ENCODE results near the gene LYPD6B.

Gene LYPD6B

DNA sequence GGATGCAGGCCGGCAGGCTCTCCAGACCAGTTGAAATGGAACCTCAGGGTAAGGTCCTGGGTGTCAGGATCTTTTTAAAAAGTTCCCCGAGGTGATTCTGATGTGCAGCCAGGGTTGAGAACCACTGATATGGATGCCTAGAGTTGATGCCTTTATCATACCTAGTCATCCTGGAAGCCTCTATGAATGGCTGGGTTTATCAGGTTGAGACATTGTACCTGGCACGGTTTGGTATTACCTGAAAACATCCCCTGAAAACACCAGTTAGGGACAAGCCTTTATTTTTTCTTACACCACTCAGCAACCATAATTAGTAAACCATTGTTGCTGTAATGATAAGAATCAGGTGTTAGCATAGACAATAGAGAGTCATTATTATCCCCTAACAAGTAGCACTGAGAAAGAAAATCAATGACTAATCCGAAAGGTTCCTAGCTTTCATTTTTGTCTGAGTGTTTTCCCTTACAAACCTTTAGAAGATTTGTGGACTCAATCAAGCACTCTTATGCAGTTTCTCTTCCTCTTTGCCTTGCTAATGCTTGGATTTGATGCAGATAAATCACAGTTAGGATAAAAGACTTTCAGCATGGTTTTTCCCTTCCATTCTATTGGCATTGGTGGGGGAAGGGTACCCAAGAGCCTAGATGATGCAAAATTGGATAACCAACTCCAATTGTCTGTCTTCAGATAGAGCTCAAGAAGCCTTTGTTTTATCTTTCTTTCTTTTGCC is 175.4 kb downstream of the LYPD6B start:
- H3K27me3 ChIP-seq (ENCODE audit: insufficient read depth, poor library complexity, severe bottlenecking): peaks cover 6% of the 10 kb centered on the region
- TF ChIP-seq, protein P1, sequence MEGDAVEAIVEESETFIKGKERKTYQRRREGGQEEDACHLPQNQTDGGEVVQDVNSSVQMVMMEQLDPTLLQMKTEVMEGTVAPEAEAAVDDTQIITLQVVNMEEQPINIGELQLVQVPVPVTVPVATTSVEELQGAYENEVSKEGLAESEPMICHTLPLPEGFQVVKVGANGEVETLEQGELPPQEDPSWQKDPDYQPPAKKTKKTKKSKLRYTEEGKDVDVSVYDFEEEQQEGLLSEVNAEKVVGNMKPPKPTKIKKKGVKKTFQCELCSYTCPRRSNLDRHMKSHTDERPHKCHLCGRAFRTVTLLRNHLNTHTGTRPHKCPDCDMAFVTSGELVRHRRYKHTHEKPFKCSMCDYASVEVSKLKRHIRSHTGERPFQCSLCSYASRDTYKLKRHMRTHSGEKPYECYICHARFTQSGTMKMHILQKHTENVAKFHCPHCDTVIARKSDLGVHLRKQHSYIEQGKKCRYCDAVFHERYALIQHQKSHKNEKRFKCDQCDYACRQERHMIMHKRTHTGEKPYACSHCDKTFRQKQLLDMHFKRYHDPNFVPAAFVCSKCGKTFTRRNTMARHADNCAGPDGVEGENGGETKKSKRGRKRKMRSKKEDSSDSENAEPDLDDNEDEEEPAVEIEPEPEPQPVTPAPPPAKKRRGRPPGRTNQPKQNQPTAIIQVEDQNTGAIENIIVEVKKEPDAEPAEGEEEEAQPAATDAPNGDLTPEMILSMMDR (IDR thresholded peaks at IDR 0.05; ENCODE audit: insufficient read depth, low read length): no peak
- H3K27ac ChIP-seq (replicated peaks): no peak overlapping the region
- DNase-seq (ENCODE audit: low read depth in 1 of 2, low spot score in 1 of 2): no peak
- no peak overlapping the region for H3K4me3 ChIP-seq (replicated peaks; ENCODE audit: insufficient read depth, low read length)

DNA sequence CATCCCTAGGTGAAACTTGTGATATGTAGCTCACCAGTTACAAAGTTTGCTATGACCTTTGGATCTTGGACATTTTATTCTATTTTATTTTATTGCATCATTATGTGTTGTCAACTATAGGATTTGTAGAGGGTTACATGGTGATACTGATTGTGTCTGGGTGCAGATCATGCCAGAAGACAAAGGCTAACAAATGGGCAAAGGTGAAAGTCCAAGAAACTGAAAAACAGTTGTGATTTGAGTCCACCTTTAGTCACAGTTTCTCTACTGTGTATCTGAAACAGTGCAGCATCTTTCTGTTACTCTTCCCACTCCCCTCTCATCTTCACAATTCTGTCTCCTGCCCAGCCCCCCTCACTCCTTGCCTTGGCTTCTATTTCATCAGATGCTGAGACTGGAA is 180.0 kb downstream of the LYPD6B start:
- Histone ChIP-seq H3K4me3 (replicated peaks; ENCODE audit: insufficient read depth, low read length) (no peak overlapping the region), H3K27ac (replicated peaks) (no peak overlapping the region), H3K27me3 (ENCODE audit: insufficient read depth, poor library complexity, severe bottlenecking) (peaks cover 10% of the 10 kb centered on the region)
- TF ChIP-seq, protein P1 (IDR thresholded peaks at IDR 0.05; ENCODE audit: insufficient read depth, low read length): no peak
- no peak for TF ChIP-seq SPI1 (IDR thresholded peaks at IDR 0.05; ENCODE audit: borderline replicate concordance, low read depth)
- TF ChIP-seq REST (IDR thresholded peaks at IDR 0.05; ENCODE audit: insufficient replicate concordance, low read depth): no peak
- no peak for TF ChIP-seq GABPA (IDR thresholded peaks at IDR 0.05; ENCODE audit: low read depth)
- no peak for DNase-seq (ENCODE audit: low read depth in 1 of 2, low spot score in 1 of 2)

- no peak overlapping the region for H3K4me3 ChIP-seq (replicated peaks; ENCODE audit: insufficient read depth, low read length)
- peaks cover 10% of the 10 kb centered on the region for H3K27me3 ChIP-seq (ENCODE audit: insufficient read depth, poor library complexity, severe bottlenecking)
- TF ChIP-seq GABPA (IDR thresholded peaks at IDR 0.05; ENCODE audit: low read depth): no peak
- no peak for TF ChIP-seq POLR2AphosphoS5 (IDR thresholded peaks at IDR 0.05; ENCODE audit: low read depth)
- TF ChIP-seq SPI1 (IDR thresholded peaks at IDR 0.05; ENCODE audit: borderline replicate concordance, low read depth): no peak
- TF ChIP-seq, protein P1 (IDR thresholded peaks at IDR 0.05; ENCODE audit: insufficient read depth, low read length): no peak
- no peak for TF ChIP-seq REST (IDR thresholded peaks at IDR 0.05; ENCODE audit: insufficient replicate concordance, low read depth)
- H3K27ac ChIP-seq (replicated peaks): no peak overlapping the region
- DNase-seq (ENCODE audit: low read depth in 1 of 2, low spot score in 1 of 2): no peak
These were observed 181.4 kb downstream of the LYPD6B start for GRCh38 chr2:149219856-149220255.

DNA sequence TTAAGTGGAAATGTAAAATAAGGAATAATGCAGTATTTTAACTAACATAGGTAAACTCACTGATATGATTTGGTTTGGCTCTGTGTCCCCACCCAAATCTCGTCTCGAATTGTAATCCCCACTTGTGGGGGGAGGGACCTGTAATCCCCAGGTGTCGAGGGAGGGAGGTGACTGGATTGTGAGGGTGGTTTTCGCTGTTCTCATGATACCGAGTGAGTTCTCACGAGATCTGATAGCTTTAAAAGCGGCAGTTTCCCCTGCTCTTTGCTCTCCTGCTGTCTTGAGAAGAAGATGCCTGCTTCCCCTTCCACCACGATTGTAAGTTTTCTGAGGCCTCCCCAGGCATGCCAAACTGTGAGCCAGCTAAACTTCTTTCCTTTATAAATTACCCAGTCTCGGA is 182.5 kb downstream of the LYPD6B start:
- TF ChIP-seq REST (IDR thresholded peaks at IDR 0.05; ENCODE audit: insufficient replicate concordance, low read depth) (no peak), SPI1 (IDR thresholded peaks at IDR 0.05; ENCODE audit: borderline replicate concordance, low read depth) (no peak), GABPA (IDR thresholded peaks at IDR 0.05; ENCODE audit: low read depth) (no peak), POLR2AphosphoS5 (IDR thresholded peaks at IDR 0.05; ENCODE audit: low read depth) (no peak)
- TF ChIP-seq, protein P1 (IDR thresholded peaks at IDR 0.05; ENCODE audit: insufficient read depth, low read length): no peak
- peaks cover 10% of the 10 kb centered on the region for H3K27me3 ChIP-seq (ENCODE audit: insufficient read depth, poor library complexity, severe bottlenecking)
- H3K4me3 ChIP-seq (replicated peaks; ENCODE audit: insufficient read depth, low read length): no peak overlapping the region
- H3K27ac ChIP-seq (replicated peaks): no peak overlapping the region
- no peak for DNase-seq (ENCODE audit: low read depth in 1 of 2, low spot score in 1 of 2)

Data from HL-60 (cell line).